B cell (primary cell): Measurements from ENCODE around the gene TCEAL4. TPM values are rescaled to one million over a fixed set of nuclear protein-coding genes. Genes with fewer than 3 reads are reported as not detected.

Experiments used
- ATAC-seq: fragments of 200-7000 bp; cut with Tn5 transposase; one replicate; pipeline ENCODE4 v1.10.0; 2021; ENCODE audit warnings: low read depth, mild to moderate bottlenecking, moderate number of reproducible peaks, moderate library complexity
- CTCF ChIA-PET: fragments of 350-600 bp; sonication (Branson Sonifier 250); formaldehyde crosslinking; loops from one replicate; lab custom pipeline; 2021; ENCODE audit warnings: antibody characterized with exemption, inconsistent platforms; lab: Charles Lee
- POLR2A ChIA-PET: fragments of 350-600 bp; sonication (Branson Sonifier 250); formaldehyde crosslinking; loops from one replicate; lab custom pipeline; 2021; ENCODE audit warnings: antibody characterized with exemption; lab: Charles Lee
- DNase-seq: peaks from one replicate; pipeline ENCODE4 v3.0.0; 2013
- H2AFZ ChIP-seq: 2 replicates; pipeline ENCODE4 v1.6.1; 2012; ENCODE audit warnings: mild to moderate bottlenecking, low read depth, low read length; ENCODE audit not compliant: insufficient read depth, poor library complexity, severe bottlenecking
- H3K27ac ChIP-seq, 2 donors: 1 replicate in 1 of 2; 2 replicates in 1 of 2; pipeline ENCODE4 v1.5.1; 2012 to 2013; ENCODE audit warnings: low read length in 2 of 2, mild to moderate bottlenecking in 2 of 2, moderate library complexity in 1 of 2
- H3K27me3 ChIP-seq, 4 experiments: fragments of 200-600 bp in 1 of 4; sonication (generic) in 1 of 4; replicated peaks in 1 of 4; 1 replicate in 2 of 4; 2 replicates in 2 of 4; pipeline versions ENCODE4 v1.6.1 to v1.7.0; 2013 to 2016; ENCODE audit warnings: low read length in 3 of 4, mild to moderate bottlenecking in 2 of 4, mixed read lengths in 1 of 4, moderate library complexity in 1 of 4; ENCODE audit not compliant: insufficient read depth in 4 of 4, control insufficient read depth in 3 of 4; ENCODE audit errors: control extremely low read depth in 1 of 4
- H3K36me3 ChIP-seq, 2 experiments: replicated peaks in 1 of 2; 1 replicate in 1 of 2; 2 replicates in 1 of 2; pipeline versions ENCODE4 v1.6.1 to v1.7.1; 2013; ENCODE audit warnings: low read length in 1 of 2; ENCODE audit not compliant: insufficient read depth in 2 of 2, control insufficient read depth in 1 of 2; ENCODE audit errors: control extremely low read depth in 1 of 2, extremely low read depth in 1 of 2
- H3K4me1 ChIP-seq, 2 donors: fragments of 200-600 bp in 1 of 2; sonication (generic) in 1 of 2; 1 replicate in 1 of 2; 2 replicates in 1 of 2; pipeline versions ENCODE4 v1.5.1 to v1.6.1; 2013 to 2017; ENCODE audit warnings: low read length in 2 of 2; ENCODE audit not compliant: control insufficient read depth in 2 of 2, insufficient read depth in 2 of 2
- H3K4me2 ChIP-seq: replicated peaks from 2 replicates; pipeline ENCODE3; 2012; ENCODE audit warnings: mild to moderate bottlenecking, low read depth, low read length; ENCODE audit not compliant: poor library complexity, severe bottlenecking
- H3K4me3 ChIP-seq, 5 experiments: fragments of 200-600 bp in 1 of 5; sonication (generic) in 1 of 5; 1 replicate in 3 of 5; 2 replicates in 2 of 5; pipeline versions ENCODE4 v1.5.1 to v1.7.0; 2011 to 2016; ENCODE audit warnings: low read length in 4 of 5, mild to moderate bottlenecking in 4 of 5, low read depth in 2 of 5, control low read depth in 1 of 5, moderate library complexity in 1 of 5; ENCODE audit not compliant: insufficient read depth in 1 of 5; ENCODE audit errors: control extremely low read depth in 1 of 5, extremely low read depth in 1 of 5
- H3K79me2 ChIP-seq: fragments of 200-600 bp; sonication (generic); one replicate; pipeline ENCODE4 v1.6.0; 2016; ENCODE audit warnings: low read length; ENCODE audit not compliant: control insufficient read depth, insufficient read depth
- H3K9ac ChIP-seq: fragments of 200-600 bp; sonication (generic); 2 replicates; pipeline ENCODE4 v1.6.1; 2017; ENCODE audit warnings: mild to moderate bottlenecking, low read length, moderate library complexity
- H3K9me3 ChIP-seq, 3 donors: one replicate each; pipeline versions ENCODE4 v1.6.1 to v1.7.1; 2013; ENCODE audit warnings: low read length in 2 of 3; ENCODE audit not compliant: control insufficient read depth in 2 of 3, insufficient read depth in 1 of 3; ENCODE audit errors: control extremely low read depth in 1 of 3
- H4K20me1 ChIP-seq: 2 replicates; pipeline ENCODE4 v1.6.0; 2012; ENCODE audit warnings: mild to moderate bottlenecking, low read length; ENCODE audit not compliant: insufficient read depth, control insufficient read depth, poor library complexity, severe bottlenecking
- H3K27ac Mint-ChIP-seq: one replicate; pipeline ENCODE4 v1.8.0; 2021; ENCODE audit warnings: mixed read lengths
- H3K27me3 Mint-ChIP-seq: one replicate; pipeline ENCODE4 v1.8.0; 2021; ENCODE audit warnings: mixed read lengths
- H3K4me1 Mint-ChIP-seq: one replicate; pipeline ENCODE4 v1.8.0; 2021; ENCODE audit warnings: mixed read lengths
- H3K4me3 Mint-ChIP-seq: one replicate; pipeline ENCODE4 v1.8.0; 2021; ENCODE audit warnings: mixed read lengths
- H3K9me3 Mint-ChIP-seq: one replicate; pipeline ENCODE4 v1.8.0; 2022; ENCODE audit warnings: mixed read lengths; ENCODE audit not compliant: insufficient read depth
- CTCF ChIP-seq: fragments of 200-600 bp; IDR thresholded peaks from one replicate; pipeline ENCODE4 v1.8.0; 2022; ENCODE audit warnings: antibody characterized with exemption, mild to moderate bottlenecking
- EZH2 ChIP-seq: IDR thresholded peaks from 2 replicates; pipeline ENCODE4 v1.6.1; 2012; ENCODE audit warnings: borderline replicate concordance, low read depth, mild to moderate bottlenecking, moderate library complexity, low read length; ENCODE audit not compliant: insufficient read depth, poor library complexity, severe bottlenecking
- WGBS: methylation state at CpG from one replicate; pipeline ENCODE4 v1.1.5; 2013; ENCODE audit warnings: missing lambda C conversion rate; ENCODE audit not compliant: insufficient coverage; 5-methylcytosine and 5-hydroxymethylcytosine counted together
- intact Hi-C: fragments of 100-400 bp; cut with micrococcal nuclease; formaldehyde crosslinking; loops from one replicate; pipeline ENCODE4 v1.10.0; 2022
- polyA plus RNA-seq: library from polyadenylated mRNA; depleted of rRNA; stranded (reverse); fragments of >200 nt; gene quantifications from 2 replicates; pipeline ENCODE4 v1.2.3, GENCODE V29; 2012
- total RNA-seq, 2 donors: library from RNA; stranded (reverse); fragments of 120-200 nt in 1 of 2; gene quantifications; 1 replicate in 1 of 2; 2 replicates in 1 of 2; pipeline versions ENCODE4 v1.2.3 to v1.2.4, GENCODE V29; 2013 to 2022

The TCEAL4 gene
- total and polyA plus RNA-seq, 2 donors (not counting 1 experiment from before 2014, with no cell fraction given): 3.0 to 23.1 TPM

DNA sequence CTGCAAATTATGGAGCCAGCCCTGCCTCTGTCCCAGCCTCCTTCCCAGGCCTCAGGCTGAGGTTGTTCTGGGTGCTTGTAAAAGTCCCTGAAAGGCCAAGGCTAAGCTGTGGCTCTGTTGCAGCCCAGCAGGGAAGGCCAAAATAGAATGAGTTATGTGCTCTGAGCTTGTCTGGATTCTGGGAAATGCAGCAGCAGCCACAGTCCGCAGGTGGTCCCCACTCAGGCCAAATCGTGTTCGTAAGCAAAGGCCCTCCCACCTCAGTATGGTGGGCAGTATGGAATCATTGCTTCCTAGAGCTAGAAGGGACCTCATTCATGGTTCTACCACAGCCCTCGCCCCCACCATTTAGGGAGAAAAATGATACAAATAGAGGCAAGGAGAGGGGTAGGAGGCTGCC, 38.8 kb downstream of the TCEAL4 start:
- DNase-seq (no peak), ATAC-seq (no peak)
- no peaks in the 10 kb centered on the region for H3K9me3 Mint-ChIP-seq
- H4K20me1 ChIP-seq: no peaks in the 10 kb centered on the region
- no peak overlapping the region for H3K4me2 ChIP-seq
- no peak overlapping the region for H3K27ac ChIP-seq
- H3K36me3 ChIP-seq: no peaks in the 10 kb centered on the region
- intact Hi-C loops: no loop called here
- peaks cover 3 to 4% of the 10 kb centered on the region in 2 donors for H3K4me1 ChIP-seq
- WGBS: no CpG with 5 or more reads among the region's 4 CpGs
- no peak overlapping the region for H2AFZ ChIP-seq
- no peaks in the 10 kb centered on the region for H3K27me3 ChIP-seq
- H3K27ac Mint-ChIP-seq: no peak overlapping the region
- no peaks in the 10 kb centered on the region for H3K27me3 Mint-ChIP-seq
- ChIA-PET CTCF (no interaction called here), POLR2A (no interaction called here)
- H3K4me1 Mint-ChIP-seq: peaks cover 6% of the 10 kb centered on the region
- H3K9me3 ChIP-seq: no peaks in the 10 kb centered on the region
- TF ChIP-seq EZH2 (no peak), CTCF (no peak)
- no peaks in the 10 kb centered on the region for H3K79me2 ChIP-seq
- no peak overlapping the region for H3K9ac ChIP-seq
- H3K4me3 ChIP-seq: no peak overlapping the region
- H3K4me3 Mint-ChIP-seq: no peak overlapping the region

GRCh38 chrX:103626855-103627254, 41.5 kb downstream of the TCEAL4 start:
- intact Hi-C loops: loop anchor here (5.0 kb wide), 1 partner anchor 40 kb away; the partner anchor contains the start of gene TCEAL4
- no peak overlapping the region for H2AFZ ChIP-seq
- no peaks in the 10 kb centered on the region for H4K20me1 ChIP-seq
- no peaks in the 10 kb centered on the region for H3K27me3 ChIP-seq
- H3K4me2 ChIP-seq: no peak overlapping the region
- peaks cover 3 to 9% of the 10 kb centered on the region in 2 donors for H3K4me1 ChIP-seq
- H3K27ac ChIP-seq: no peak overlapping the region
- ChIA-PET POLR2A (no interaction called here), CTCF (no interaction called here)
- Mint-ChIP-seq H3K27me3 (no peaks in the 10 kb centered on the region), H3K27ac (no peak overlapping the region), H3K4me3 (no peak overlapping the region), H3K9me3 (no peaks in the 10 kb centered on the region), H3K4me1 (peaks cover 13% of the 10 kb centered on the region)
- H3K79me2 ChIP-seq: no peaks in the 10 kb centered on the region
- no peak for ATAC-seq
- no peak for DNase-seq
- no peaks in the 10 kb centered on the region for H3K9me3 ChIP-seq
- no peak overlapping the region for H3K4me3 ChIP-seq
- TF ChIP-seq EZH2 (no peak), CTCF (no peak)
- H3K36me3 ChIP-seq: no peaks in the 10 kb centered on the region
- no peak overlapping the region for H3K9ac ChIP-seq
